CD4-positive, alpha-beta T cell (primary cell): ENCODE results near the gene NUF2. TPM values are rescaled to one million over a fixed set of nuclear protein-coding genes. Genes with fewer than 3 reads are reported as not detected.

Experiments used
- ATAC-seq: fragments of 200-7000 bp; cut with Tn5 transposase; one replicate; pipeline ENCODE4 v1.10.0; 2022; ENCODE audit warnings: mild to moderate bottlenecking; ENCODE audit not compliant: poor library complexity
- CTCF ChIA-PET: fragments of 350-600 bp; sonication (Branson Sonifier 250); formaldehyde crosslinking; loops from one replicate; lab custom pipeline; 2021; ENCODE audit warnings: antibody characterized with exemption, inconsistent platforms; lab: Charles Lee
- POLR2A ChIA-PET: fragments of 350-600 bp; sonication (Branson Sonifier 250); formaldehyde crosslinking; loops from one replicate; lab custom pipeline; 2021; ENCODE audit warnings: antibody characterized with exemption, inconsistent platforms; lab: Charles Lee
- DNase-seq, 14 experiments: peaks; one replicate each; pipeline ENCODE4 v3.0.0-alpha.2; 2013 to 2020; ENCODE audit warnings: mixed read lengths in 2 of 14
- H3K27ac ChIP-seq, 2 donors: one replicate each; pipeline versions ENCODE4 v1.5.1 to v1.7.0; 2013; ENCODE audit warnings: low read length in 2 of 2, low read depth in 1 of 2, mild to moderate bottlenecking in 1 of 2
- H3K27me3 ChIP-seq, 2 experiments: 1 replicate in 1 of 2; 2 replicates in 1 of 2; pipeline versions ENCODE4 v1.6.1 to v1.7.0; 2013; ENCODE audit warnings: low read length in 2 of 2, control low read depth in 1 of 2, mild to moderate bottlenecking in 1 of 2, moderate library complexity in 1 of 2; ENCODE audit not compliant: insufficient read depth in 2 of 2, control insufficient read depth in 1 of 2
- H3K36me3 ChIP-seq: one replicate; pipeline ENCODE4 v1.6.1; 2013; ENCODE audit warnings: low read length, control low read depth; ENCODE audit not compliant: insufficient read depth
- H3K4me1 ChIP-seq: one replicate; pipeline ENCODE4 v1.6.1; 2013; ENCODE audit warnings: low read length, control low read depth; ENCODE audit not compliant: insufficient read depth
- H3K4me3 ChIP-seq: one replicate; pipeline ENCODE4 v1.5.1; 2013; ENCODE audit warnings: mild to moderate bottlenecking, low read length, moderate library complexity
- H3K9me3 ChIP-seq, 2 experiments: 1 replicate in 1 of 2; 2 replicates in 1 of 2; pipeline versions ENCODE4 v1.6.1 to v1.7.0; 2013; ENCODE audit warnings: low read length in 2 of 2, mild to moderate bottlenecking in 2 of 2, control low read depth in 1 of 2, moderate library complexity in 1 of 2; ENCODE audit not compliant: control insufficient read depth in 1 of 2, insufficient read depth in 1 of 2
- H3K27ac Mint-ChIP-seq: one replicate; pipeline ENCODE4 v1.8.0; 2020; ENCODE audit warnings: mixed read lengths
- H3K27me3 Mint-ChIP-seq: one replicate; pipeline ENCODE4 v1.8.0; 2021; ENCODE audit warnings: mixed read lengths
- H3K36me3 Mint-ChIP-seq: one replicate; pipeline ENCODE4 v1.8.0; 2021; ENCODE audit warnings: low read depth, mixed read lengths
- H3K4me1 Mint-ChIP-seq: one replicate; pipeline ENCODE4 v1.8.0; 2021; ENCODE audit warnings: low read depth, mixed read lengths
- H3K4me3 Mint-ChIP-seq: one replicate; pipeline ENCODE4 v1.8.0; 2020; ENCODE audit warnings: mild to moderate bottlenecking, mixed read lengths
- H3K9me3 Mint-ChIP-seq: one replicate; pipeline ENCODE4 v1.8.0; 2020; ENCODE audit warnings: mixed read lengths
- intact Hi-C, 2 experiments: fragments of 100-400 bp; cut with DNase I in 1 of 2; cut with micrococcal nuclease in 1 of 2; formaldehyde crosslinking; loops; one replicate each; pipeline versions ENCODE4 v1.15.1 to v1.9.0; 2023 to 2025; cut with DNase I, micrococcal nuclease
- total RNA-seq, 174 experiments: library from RNA in 2 of 174; stranded (reverse) in 2 of 174; gene quantifications; one replicate each; pipeline ENCODE4 v1.2.3 and lab custom pipeline; 2021 to 2026
- TF ChIP-seq, protein P1 (sequence below): fragments of 200-600 bp; IDR thresholded peaks from one replicate; pipeline ENCODE4 v1.8.0; 2022; ENCODE audit warnings: antibody characterized with exemption, mild to moderate bottlenecking

Gene NUF2
- total RNA-seq, 2 experiments from 2014 or later, result 1.8 TPM

DNA sequence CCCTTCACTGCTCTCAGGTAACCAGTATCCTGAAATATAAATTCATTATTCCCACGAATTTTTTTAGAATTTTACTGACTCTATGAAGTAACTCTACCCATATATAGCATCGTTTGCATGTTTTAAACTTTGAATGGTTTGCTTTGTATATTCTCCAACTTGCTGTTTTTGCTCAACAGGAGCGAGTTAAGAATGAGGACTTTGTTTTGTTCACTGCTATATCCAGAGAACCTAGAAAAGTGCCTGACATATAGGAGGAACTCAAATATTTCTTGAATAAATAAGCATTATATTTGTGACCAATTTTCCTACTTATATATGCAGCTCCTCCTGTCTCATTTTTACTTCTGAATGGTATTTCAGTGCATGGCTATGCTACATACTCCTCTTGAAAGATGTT lies 43.4 kb downstream of the NUF2 start:
- ATAC-seq, result no peak
- Histone ChIP-seq H3K9me3 (no peaks in the 10 kb centered on the region), H3K27me3 (peaks cover 2 to 9% of the 10 kb centered on the region in 2 experiments), H3K4me1 (no peaks in the 10 kb centered on the region), H3K4me3 (no peak overlapping the region), H3K36me3 (no peaks in the 10 kb centered on the region), H3K27ac (no peak overlapping the region)
- no peaks in the 10 kb centered on the region for H3K27me3 Mint-ChIP-seq
- TF ChIP-seq, protein P1, sequence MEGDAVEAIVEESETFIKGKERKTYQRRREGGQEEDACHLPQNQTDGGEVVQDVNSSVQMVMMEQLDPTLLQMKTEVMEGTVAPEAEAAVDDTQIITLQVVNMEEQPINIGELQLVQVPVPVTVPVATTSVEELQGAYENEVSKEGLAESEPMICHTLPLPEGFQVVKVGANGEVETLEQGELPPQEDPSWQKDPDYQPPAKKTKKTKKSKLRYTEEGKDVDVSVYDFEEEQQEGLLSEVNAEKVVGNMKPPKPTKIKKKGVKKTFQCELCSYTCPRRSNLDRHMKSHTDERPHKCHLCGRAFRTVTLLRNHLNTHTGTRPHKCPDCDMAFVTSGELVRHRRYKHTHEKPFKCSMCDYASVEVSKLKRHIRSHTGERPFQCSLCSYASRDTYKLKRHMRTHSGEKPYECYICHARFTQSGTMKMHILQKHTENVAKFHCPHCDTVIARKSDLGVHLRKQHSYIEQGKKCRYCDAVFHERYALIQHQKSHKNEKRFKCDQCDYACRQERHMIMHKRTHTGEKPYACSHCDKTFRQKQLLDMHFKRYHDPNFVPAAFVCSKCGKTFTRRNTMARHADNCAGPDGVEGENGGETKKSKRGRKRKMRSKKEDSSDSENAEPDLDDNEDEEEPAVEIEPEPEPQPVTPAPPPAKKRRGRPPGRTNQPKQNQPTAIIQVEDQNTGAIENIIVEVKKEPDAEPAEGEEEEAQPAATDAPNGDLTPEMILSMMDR, result no peak
- H3K4me3 Mint-ChIP-seq, result no peak overlapping the region
- H3K4me1 Mint-ChIP-seq, result no peaks in the 10 kb centered on the region
- H3K9me3 Mint-ChIP-seq, result no peaks in the 10 kb centered on the region
- no peaks in the 10 kb centered on the region for H3K36me3 Mint-ChIP-seq
- no peak overlapping the region for H3K27ac Mint-ChIP-seq
- no peak for DNase-seq
- ChIA-PET POLR2A (no interaction called here), CTCF (no interaction called here)
- intact Hi-C loops, result no loop called here

DNA sequence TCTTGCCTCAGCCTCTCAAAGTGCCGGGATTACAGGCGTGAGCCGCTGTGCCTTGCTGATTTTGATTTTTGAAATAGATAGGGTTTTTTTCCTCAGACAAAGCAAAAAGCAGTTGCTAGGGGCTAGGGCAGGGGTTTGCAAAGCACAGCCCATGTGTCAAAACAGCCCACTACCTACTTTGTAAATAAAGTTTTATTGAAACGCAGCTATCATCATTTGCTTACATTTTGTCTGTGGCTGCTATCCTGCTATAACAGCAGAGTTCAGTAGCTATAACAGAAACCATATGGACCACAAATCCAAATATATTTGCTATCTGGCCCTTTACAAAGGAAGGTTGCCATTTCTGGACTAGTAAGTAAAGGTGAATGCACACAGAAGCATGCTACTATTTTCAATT lies 44.8 kb downstream of the NUF2 start:
- H3K36me3 ChIP-seq, result no peaks in the 10 kb centered on the region
- CTCF ChIA-PET, result no interaction called here
- H3K36me3 Mint-ChIP-seq, result no peaks in the 10 kb centered on the region

DNA sequence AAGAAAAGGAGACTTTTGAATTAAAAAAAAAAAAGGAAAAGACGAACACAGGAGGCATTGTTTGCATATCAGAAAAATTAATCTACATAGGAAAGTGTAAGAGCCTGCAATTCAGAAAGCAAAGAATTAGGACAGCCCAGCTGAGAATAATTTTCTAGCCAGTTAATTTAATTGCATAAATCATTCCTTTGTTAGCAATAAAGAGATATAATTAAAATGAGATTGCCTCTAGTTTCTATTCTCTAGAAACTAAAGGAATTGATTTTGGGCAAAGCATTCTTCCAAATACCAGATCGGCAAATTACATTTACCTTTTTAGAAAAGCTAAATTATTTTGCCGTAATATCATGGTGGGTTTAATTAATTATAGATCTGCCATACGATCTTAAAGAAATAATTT lies 46.0 kb downstream of the NUF2 start:
- no peaks in the 10 kb centered on the region for H3K4me1 ChIP-seq
- ChIA-PET POLR2A (no interaction called here), CTCF (no interaction called here)
- no peak overlapping the region for H3K4me3 ChIP-seq
- Mint-ChIP-seq H3K36me3 (no peaks in the 10 kb centered on the region), H3K4me1 (no peaks in the 10 kb centered on the region), H3K27me3 (peaks cover 6% of the 10 kb centered on the region), H3K9me3 (no peaks in the 10 kb centered on the region), H3K27ac (no peak overlapping the region), H3K4me3 (no peak overlapping the region)
- TF ChIP-seq, protein P1, result no peak
- H3K9me3 ChIP-seq, result no peaks in the 10 kb centered on the region
- peaks cover 2 to 6% of the 10 kb centered on the region in 2 experiments for H3K27me3 ChIP-seq
- no peak for DNase-seq
- intact Hi-C loops, result no loop called here
- H3K27ac ChIP-seq, result no peak overlapping the region
- no peaks in the 10 kb centered on the region for H3K36me3 ChIP-seq
- ATAC-seq, result no peak

More for the DNA sequence above, 44.8 kb downstream of the NUF2 start:
- Histone ChIP-seq H3K27me3 (peaks cover 2 to 9% of the 10 kb centered on the region in 2 experiments), H3K4me3 (no peak overlapping the region), H3K9me3 (no peaks in the 10 kb centered on the region), H3K27ac (no peak overlapping the region), H3K4me1 (no peaks in the 10 kb centered on the region)
- intact Hi-C loops, result no loop called here
- no peak for ATAC-seq
- no peak for DNase-seq
- H3K27ac Mint-ChIP-seq, result no peak overlapping the region
- no peaks in the 10 kb centered on the region for H3K4me1 Mint-ChIP-seq
- H3K9me3 Mint-ChIP-seq, result no peaks in the 10 kb centered on the region
- TF ChIP-seq, protein P1, result no peak
- H3K27me3 Mint-ChIP-seq, result no peaks in the 10 kb centered on the region
- POLR2A ChIA-PET, result no interaction called here
- no peak overlapping the region for H3K4me3 Mint-ChIP-seq
